HepG2 (cell line): ENCODE data around the gene COBLL1. TPM values are rescaled to one million over a fixed set of nuclear protein-coding genes. Genes with fewer than 3 reads are reported as not detected.

Experiments used
- ARNTL ChIP-seq: sonication (generic); formaldehyde crosslinking; IDR thresholded peaks from 2 replicates; pipeline ENCODE4 v1.4.0; 2020; ENCODE audit warnings: mild to moderate bottlenecking, missing genetic modification reagents
- KDM3A ChIP-seq: IDR thresholded peaks from 2 replicates; pipeline ENCODE4 v1.6.1; 2018; ENCODE audit warnings: low read depth, missing compliant biosample characterization
- KMT2A ChIP-seq: sonication (generic); formaldehyde crosslinking; IDR thresholded peaks from 2 replicates; pipeline ENCODE4 v1.4.0; 2020; ENCODE audit warnings: missing genetic modification reagents
- MAF1 ChIP-seq: sonication (generic); formaldehyde crosslinking; IDR thresholded peaks from 2 replicates; pipeline ENCODE4 v1.5.0; 2020; ENCODE audit warnings: missing genetic modification reagents, borderline replicate concordance
- MTF2 ChIP-seq: sonication (generic); formaldehyde crosslinking; IDR thresholded peaks from 2 replicates; pipeline ENCODE4 v1.5.0; 2020; ENCODE audit warnings: missing genetic modification reagents, borderline replicate concordance
- RAD21 ChIP-seq: fragments of 450-650 bp; formaldehyde crosslinking; IDR thresholded peaks from 2 replicates; pipeline ENCODE4 v1.5.0; 2020; ENCODE audit warnings: mild to moderate bottlenecking
- SMYD3 ChIP-seq: sonication (generic); formaldehyde crosslinking; IDR thresholded peaks from 2 replicates; pipeline ENCODE4 v1.8.1; 2023; ENCODE audit warnings: mild to moderate bottlenecking, missing genetic modification reagents
- SRSF1 ChIP-seq: fragments of 200-400 bp; formaldehyde crosslinking; optimal IDR thresholded peaks from 2 replicates; pipeline ENCODE3; 2017; ENCODE audit warnings: mild to moderate bottlenecking, low read depth, low read length, moderate library complexity
- ZBTB20 ChIP-seq: sonication (generic); formaldehyde crosslinking; IDR thresholded peaks from 2 replicates; pipeline ENCODE4 v1.8.1; 2023; ENCODE audit warnings: missing genetic modification reagents, low read depth, mild to moderate bottlenecking, borderline replicate concordance
- ZFP1 ChIP-seq: IDR thresholded peaks from 2 replicates; pipeline ENCODE4 v1.6.1; 2016
- ZFP82 ChIP-seq: sonication (generic); formaldehyde crosslinking; IDR thresholded peaks from 2 replicates; pipeline ENCODE4 v1.5.1; 2020; ENCODE audit warnings: mild to moderate bottlenecking, missing genetic modification reagents, borderline replicate concordance
- ZNF138 ChIP-seq: sonication (generic); formaldehyde crosslinking; IDR thresholded peaks from 2 replicates; pipeline ENCODE4 v1.5.0; 2020; ENCODE audit warnings: mild to moderate bottlenecking, low read depth, missing genetic modification reagents
- ZNF567 ChIP-seq: sonication (generic); formaldehyde crosslinking; IDR thresholded peaks from 2 replicates; pipeline ENCODE4 v1.8.1; 2023; ENCODE audit warnings: mild to moderate bottlenecking, missing genetic modification reagents, borderline replicate concordance
- ZSCAN29 ChIP-seq: sonication (generic); formaldehyde crosslinking; conservative IDR thresholded peaks from 2 replicates; pipeline ENCODE4 v1.4.0; 2020; ENCODE audit warnings: mild to moderate bottlenecking, missing genetic modification reagents
- polyA plus RNA-seq, 8 experiments: library from polyadenylated mRNA; depleted of rRNA in 3 of 8; stranded (reverse) in 7 of 8; unstranded in 1 of 8; fragments of >200 nt; fragmentation: Illumina TruSeq in 4 of 8; extraction: Trizol in 4 of 8; gene quantifications; 2 replicates each; pipeline versions ENCODE4 v1.2.1 to v1.2.3, GENCODE V29; 2011 to 2016; ENCODE audit warnings: low read depth in 4 of 8, missing spikeins in 1 of 8, mixed read lengths in 1 of 8; ENCODE audit not compliant: insufficient read depth in 1 of 8
- total RNA-seq, 5 experiments: library from RNA; depleted of rRNA; stranded (reverse); fragments of >200 nt; fragmentation: Illumina TruSeq; extraction: Trizol; gene quantifications; 2 replicates each; pipeline ENCODE4 v1.2.3, GENCODE V29; 2016; ENCODE audit warnings: low read depth in 1 of 5
- TF ChIP-seq, protein P1 (sequence below): sonication (generic); formaldehyde crosslinking; IDR thresholded peaks from 2 replicates; pipeline ENCODE4 v1.4.0; 2020; ENCODE audit warnings: mild to moderate bottlenecking, low read depth, missing genetic modification reagents
- TF ChIP-seq, protein P2 (sequence below): sonication (generic); formaldehyde crosslinking; IDR thresholded peaks from 2 replicates; pipeline ENCODE4 v1.8.0; 2022; ENCODE audit warnings: mild to moderate bottlenecking, missing genetic modification reagents
- TF ChIP-seq, protein P3 (sequence below): sonication (generic); formaldehyde crosslinking; IDR thresholded peaks from 2 replicates; pipeline ENCODE4 v1.4.0; 2020; ENCODE audit warnings: missing genetic modification reagents
- TF ChIP-seq, protein P4 (sequence below): sonication (generic); formaldehyde crosslinking; IDR thresholded peaks from 2 replicates; pipeline ENCODE4 v1.5.1; 2020; ENCODE audit warnings: mild to moderate bottlenecking, missing genetic modification reagents, borderline replicate concordance
- TF ChIP-seq, protein P5 (sequence below): sonication (generic); formaldehyde crosslinking; conservative IDR thresholded peaks from 2 replicates; pipeline ENCODE4 v1.4.0; 2020; ENCODE audit warnings: missing genetic modification reagents

COBLL1 gene
- total and polyA plus RNA-seq, 2 of the 13 experiments (the other 11 are each of a cell fraction or from before 2014, with no cell fraction given) = 32.6 to 86.8 TPM

DNA sequence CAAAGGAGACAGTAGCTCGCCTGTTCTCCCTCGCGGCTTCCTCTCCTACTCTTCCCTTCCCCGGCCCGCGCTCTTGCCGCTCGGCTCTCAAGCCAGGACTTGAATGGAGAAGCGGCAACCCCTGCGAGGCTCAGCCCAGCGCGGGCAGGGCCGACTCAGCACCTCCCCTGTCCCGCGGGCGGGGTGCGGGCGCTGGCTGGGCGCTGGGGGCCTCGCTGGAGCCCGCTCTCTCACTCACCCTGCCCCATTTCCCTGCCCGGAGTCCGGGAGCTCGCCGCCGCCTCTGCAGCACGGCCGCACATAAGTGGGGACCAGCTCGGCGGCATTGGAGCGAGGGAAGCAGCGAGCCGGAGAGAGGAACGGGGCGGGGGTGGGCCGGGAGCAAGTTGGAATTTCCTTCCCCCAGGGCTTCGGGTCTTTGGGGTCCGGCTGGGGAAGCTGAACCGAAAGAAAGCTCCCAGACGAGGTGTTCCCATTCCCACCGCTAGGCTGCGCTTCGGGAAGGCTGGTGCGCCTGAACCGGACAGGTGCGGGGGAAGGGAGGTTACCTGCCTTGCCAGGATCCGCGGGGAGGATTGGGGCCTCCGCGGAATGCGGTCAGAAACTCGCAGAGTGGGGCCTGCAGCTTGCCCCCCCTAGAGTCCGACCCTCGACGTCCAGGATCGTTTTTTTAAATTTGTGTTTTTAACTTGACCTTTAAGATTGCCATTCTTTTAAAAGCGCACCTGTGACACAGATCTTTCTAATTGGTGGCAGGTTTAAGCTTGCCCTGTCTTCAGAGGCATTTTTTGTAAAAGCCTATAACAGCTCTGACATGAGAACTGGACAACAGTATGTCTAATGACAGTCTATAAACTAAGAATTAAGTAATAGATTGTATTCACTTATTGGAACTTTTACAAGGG lies at the start of gene COBLL1 (continued):
- TF ChIP-seq, protein P1, sequence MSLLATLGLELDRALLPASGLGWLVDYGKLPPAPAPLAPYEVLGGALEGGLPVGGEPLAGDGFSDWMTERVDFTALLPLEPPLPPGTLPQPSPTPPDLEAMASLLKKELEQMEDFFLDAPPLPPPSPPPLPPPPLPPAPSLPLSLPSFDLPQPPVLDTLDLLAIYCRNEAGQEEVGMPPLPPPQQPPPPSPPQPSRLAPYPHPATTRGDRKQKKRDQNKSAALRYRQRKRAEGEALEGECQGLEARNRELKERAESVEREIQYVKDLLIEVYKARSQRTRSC (CRISPR knock-in tag) = no peak
- TF ChIP-seq, protein P2, sequence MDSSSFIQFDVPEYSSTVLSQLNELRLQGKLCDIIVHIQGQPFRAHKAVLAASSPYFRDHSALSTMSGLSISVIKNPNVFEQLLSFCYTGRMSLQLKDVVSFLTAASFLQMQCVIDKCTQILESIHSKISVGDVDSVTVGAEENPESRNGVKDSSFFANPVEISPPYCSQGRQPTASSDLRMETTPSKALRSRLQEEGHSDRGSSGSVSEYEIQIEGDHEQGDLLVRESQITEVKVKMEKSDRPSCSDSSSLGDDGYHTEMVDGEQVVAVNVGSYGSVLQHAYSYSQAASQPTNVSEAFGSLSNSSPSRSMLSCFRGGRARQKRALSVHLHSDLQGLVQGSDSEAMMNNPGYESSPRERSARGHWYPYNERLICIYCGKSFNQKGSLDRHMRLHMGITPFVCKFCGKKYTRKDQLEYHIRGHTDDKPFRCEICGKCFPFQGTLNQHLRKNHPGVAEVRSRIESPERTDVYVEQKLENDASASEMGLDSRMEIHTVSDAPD (CRISPR knock-in tag) = peak; percentile 65; the same call in 1 of the 2 replicates
- TF ChIP-seq, protein P3, sequence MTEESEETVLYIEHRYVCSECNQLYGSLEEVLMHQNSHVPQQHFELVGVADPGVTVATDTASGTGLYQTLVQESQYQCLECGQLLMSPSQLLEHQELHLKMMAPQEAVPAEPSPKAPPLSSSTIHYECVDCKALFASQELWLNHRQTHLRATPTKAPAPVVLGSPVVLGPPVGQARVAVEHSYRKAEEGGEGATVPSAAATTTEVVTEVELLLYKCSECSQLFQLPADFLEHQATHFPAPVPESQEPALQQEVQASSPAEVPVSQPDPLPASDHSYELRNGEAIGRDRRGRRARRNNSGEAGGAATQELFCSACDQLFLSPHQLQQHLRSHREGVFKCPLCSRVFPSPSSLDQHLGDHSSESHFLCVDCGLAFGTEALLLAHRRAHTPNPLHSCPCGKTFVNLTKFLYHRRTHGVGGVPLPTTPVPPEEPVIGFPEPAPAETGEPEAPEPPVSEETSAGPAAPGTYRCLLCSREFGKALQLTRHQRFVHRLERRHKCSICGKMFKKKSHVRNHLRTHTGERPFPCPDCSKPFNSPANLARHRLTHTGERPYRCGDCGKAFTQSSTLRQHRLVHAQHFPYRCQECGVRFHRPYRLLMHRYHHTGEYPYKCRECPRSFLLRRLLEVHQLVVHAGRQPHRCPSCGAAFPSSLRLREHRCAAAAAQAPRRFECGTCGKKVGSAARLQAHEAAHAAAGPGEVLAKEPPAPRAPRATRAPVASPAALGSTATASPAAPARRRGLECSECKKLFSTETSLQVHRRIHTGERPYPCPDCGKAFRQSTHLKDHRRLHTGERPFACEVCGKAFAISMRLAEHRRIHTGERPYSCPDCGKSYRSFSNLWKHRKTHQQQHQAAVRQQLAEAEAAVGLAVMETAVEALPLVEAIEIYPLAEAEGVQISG (CRISPR knock-in tag) = peak; percentile 80
- TF ChIP-seq SMYD3 (CRISPR knock-in tag) (no peak; the same call in 1 of the 2 replicates), ZFP82 (CRISPR knock-in tag) (0 out of 2 replicates have a peak, but pooled peaks have one; percentile 16), RAD21 (CRISPR knock-in tag) (peak; percentile 90), MAF1 (CRISPR knock-in tag) (peak; percentile 82; the same call in 1 of the 2 replicates), ZNF567 (CRISPR knock-in tag) (no peak; the same call in 1 of the 2 replicates), ZNF138 (CRISPR knock-in tag) (peak; percentile 85; the same call in 1 of the 2 replicates), KMT2A (peak; percentile 99), ZFP1 (CRISPR knock-in tag) (peak; percentile 76; the same call in 1 of the 2 replicates), ARNTL (CRISPR knock-in tag) (0 out of 2 replicates have a peak, but pooled peaks have one; percentile 20), ZBTB20 (CRISPR knock-in tag) (0 out of 2 replicates have a peak, but pooled peaks have one; percentile 43), MTF2 (CRISPR knock-in tag) (0 out of 2 replicates have a peak, but pooled peaks have one; percentile 42), KDM3A (peak; percentile 20; the same call in 1 of the 2 replicates), SRSF1 (peak; percentile 89), ZSCAN29 (CRISPR knock-in tag) (peak; percentile 74)
- TF ChIP-seq, protein P4, sequence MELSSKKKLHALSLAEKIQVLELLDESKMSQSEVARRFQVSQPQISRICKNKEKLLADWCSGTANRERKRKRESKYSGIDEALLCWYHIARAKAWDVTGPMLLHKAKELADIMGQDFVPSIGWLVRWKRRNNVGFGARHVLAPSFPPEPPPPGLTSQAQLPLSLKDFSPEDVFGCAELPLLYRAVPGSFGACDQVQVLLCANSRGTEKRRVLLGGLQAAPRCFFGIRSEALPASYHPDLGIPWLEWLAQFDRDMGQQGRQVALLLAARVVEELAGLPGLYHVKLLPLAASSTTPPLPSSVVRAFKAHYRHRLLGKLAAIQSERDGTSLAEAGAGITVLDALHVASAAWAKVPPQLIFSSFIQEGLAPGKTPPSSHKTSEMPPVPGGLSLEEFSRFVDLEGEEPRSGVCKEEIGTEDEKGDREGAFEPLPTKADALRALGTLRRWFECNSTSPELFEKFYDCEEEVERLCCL (CRISPR knock-in tag) = 0 out of 2 replicates have a peak, but pooled peaks have one; percentile 5
- TF ChIP-seq, protein P5, sequence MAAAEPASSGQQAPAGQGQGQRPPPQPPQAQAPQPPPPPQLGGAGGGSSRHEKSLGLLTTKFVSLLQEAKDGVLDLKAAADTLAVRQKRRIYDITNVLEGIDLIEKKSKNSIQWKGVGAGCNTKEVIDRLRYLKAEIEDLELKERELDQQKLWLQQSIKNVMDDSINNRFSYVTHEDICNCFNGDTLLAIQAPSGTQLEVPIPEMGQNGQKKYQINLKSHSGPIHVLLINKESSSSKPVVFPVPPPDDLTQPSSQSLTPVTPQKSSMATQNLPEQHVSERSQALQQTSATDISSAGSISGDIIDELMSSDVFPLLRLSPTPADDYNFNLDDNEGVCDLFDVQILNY (CRISPR knock-in tag) = no peak
